GM13977 (cell line): ENCODE measurements around the gene EVL.
A peak's percentile ranks its signal among the peaks of the same experiment; 100 is the strongest.

Source experiments
- DNase-seq: peaks from one replicate; pipeline ENCODE4 v3.0.0; 2012; ENCODE audit warnings: low spot score
- in situ Hi-C: fragments of 300-500 bp; cut with MboI; formaldehyde crosslinking; loops from one replicate; pipeline ENCODE4 v1.12.0; 2022; ENCODE audit warnings: low sequenced_read_pairs, low pct_unique_long_range_greater_than_20kb, mixed read lengths, inconsistent platforms; ENCODE audit not compliant: unreplicated experiment
- TF ChIP-seq, protein P1 (sequence below): IDR thresholded peaks from 2 replicates; pipeline ENCODE4 v1.5.1; 2012; ENCODE audit warnings: mild to moderate bottlenecking, control low read depth; ENCODE audit not compliant: insufficient read depth; ENCODE audit errors: extremely low read depth, missing control alignments

Gene EVL

DNA sequence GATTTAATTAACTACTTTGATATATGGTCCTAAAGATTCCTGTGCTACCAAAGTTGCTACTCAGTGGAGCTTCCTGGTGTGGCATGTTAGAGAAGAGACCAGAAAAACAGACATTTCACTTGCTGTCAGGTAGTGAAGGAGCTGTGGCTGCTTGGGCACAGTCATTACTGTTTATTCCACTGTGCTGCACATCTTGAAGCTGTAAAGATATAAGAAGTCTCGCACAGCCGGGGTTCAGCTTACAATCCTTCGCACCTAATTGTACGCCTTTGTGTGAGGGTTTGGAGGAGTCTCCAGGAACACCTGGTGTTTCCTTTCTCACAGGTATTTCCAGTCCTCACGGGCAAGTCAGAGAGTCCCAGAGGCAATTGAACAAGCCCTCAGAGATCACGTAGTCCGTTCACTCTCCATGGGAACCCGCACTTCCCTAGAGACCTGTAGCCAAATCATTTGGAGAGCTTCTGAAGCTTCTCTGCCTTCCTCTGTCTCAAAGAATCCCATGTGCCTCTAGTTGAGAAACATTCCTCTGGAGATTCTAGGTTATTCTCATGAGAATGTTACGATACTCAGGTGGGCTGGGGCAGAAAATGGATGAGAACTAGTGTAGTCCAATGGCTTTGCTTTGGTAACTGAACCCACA lies 4.1 kb downstream of the EVL start:
- TF ChIP-seq, protein P1, sequence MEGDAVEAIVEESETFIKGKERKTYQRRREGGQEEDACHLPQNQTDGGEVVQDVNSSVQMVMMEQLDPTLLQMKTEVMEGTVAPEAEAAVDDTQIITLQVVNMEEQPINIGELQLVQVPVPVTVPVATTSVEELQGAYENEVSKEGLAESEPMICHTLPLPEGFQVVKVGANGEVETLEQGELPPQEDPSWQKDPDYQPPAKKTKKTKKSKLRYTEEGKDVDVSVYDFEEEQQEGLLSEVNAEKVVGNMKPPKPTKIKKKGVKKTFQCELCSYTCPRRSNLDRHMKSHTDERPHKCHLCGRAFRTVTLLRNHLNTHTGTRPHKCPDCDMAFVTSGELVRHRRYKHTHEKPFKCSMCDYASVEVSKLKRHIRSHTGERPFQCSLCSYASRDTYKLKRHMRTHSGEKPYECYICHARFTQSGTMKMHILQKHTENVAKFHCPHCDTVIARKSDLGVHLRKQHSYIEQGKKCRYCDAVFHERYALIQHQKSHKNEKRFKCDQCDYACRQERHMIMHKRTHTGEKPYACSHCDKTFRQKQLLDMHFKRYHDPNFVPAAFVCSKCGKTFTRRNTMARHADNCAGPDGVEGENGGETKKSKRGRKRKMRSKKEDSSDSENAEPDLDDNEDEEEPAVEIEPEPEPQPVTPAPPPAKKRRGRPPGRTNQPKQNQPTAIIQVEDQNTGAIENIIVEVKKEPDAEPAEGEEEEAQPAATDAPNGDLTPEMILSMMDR: no peak
- DNase-seq: no peak
- in situ Hi-C loops: no loop called here

DNA sequence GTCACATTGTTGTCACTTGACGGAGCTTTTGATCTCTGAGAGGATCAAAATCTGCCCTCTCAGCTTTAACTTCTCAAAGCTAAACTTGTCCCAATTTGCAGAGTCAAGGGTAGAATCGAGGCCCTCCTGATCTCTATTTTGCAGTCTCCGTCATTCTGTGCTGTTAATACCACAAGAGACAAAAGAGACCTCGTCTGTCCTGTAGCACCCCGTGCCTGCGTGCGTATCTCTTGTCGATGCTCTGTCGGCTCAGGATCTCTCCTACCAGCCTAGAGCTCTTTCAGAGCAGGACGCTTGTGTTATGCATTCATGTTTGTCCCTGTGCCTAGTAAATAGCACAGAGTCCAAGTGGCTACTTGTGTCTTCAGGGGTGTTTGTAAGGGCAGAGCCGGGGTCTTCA lies 5.1 kb downstream of the EVL start:
- in situ Hi-C loops: no loop called here
- DNase-seq: no peak
- TF ChIP-seq, protein P1: no peak

DNA sequence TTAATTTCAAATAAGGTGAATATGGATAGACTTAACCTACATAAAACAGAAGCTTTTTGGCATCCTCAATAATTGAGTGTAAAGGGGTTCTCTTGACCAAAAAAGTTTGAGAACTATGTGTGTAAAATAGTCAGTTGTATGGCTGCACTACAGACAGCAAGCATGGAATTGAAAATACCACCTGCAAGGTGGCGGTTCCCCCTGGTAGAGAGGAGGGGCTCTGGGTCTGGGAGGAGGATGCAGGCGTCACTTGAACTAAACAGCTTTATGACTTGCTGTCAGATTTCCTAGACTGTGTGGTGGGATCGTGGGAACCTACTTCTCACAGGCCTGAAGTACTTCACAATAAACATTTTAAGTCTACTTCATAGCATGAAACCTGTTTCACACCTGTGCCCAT lies 6.3 kb downstream of the EVL start:
- TF ChIP-seq, protein P1: no peak
- in situ Hi-C loops: no loop called here
- DNase-seq: no peak

DNA sequence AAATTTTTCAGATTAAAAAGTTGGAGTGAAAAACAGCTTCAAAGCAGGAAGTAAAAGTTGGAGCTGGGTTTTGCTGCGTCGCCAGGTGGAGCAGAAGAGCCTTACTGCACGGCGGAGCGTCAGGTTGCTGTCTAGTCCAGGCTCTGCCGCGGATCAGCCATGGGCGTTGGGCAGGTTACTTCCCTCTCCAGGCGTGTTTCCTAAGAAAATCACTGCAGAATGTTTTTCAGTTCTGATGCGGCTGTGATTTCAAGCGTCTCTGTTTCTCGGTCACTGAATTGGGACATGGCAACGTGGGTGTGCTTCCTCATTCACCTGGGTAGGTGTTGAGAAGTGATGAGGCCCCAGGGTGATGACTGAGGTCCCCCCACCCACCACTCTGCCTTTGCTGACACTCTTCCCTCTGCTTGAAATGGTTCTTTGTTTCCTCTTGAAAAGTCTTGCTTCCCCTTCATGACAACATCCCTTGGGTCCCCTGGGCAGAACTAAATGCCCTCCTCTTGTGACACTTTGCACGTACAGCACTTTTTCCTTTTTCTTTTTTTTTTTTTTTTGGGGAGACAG lies 7.6 kb downstream of the EVL start:
- TF ChIP-seq, protein P1: peak; percentile 64
- in situ Hi-C loops: no loop called here
- DNase-seq: no peak

DNA sequence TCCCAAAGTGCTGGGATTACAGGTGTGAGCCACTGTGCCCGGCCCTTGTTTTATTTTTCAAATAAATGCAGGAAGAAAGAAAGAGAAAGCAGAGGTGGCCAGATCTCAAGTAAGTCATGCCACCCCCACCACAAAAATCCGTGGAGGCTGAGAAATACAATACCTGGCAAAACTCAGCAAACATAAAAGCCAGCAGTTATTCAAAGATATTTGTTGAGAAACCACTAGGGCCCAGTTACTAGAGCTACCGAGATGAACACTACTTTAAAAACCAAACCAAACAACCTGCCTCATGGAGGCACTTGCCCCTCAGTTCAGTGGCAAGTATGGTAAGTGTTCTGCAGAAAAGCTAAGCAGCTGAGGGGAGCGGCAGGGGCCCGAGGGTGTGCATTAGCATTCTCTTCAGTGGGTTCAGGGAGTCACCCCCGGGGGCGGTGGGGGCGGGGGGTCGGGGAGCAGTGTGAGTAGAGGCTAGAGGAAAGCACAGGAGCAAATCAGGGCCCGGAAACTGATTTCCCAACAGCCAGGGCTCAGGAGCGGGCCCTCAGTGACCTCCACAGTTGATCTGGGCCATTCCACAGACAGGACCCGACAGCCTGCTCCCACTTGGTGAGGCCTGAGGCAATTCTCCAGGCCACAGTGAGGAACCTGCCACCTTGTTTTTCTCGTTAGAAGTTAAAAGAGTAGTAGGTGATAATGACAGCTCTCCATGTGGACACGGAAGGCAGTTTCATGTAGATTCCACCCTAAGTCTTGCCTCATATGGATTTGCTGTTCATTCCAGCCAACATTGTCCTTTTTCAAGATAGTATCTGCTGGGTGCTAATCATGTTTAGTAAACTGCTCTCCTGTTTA lies 8.6 kb downstream of the EVL start:
- in situ Hi-C loops: no loop called here
- TF ChIP-seq, protein P1: no peak
- DNase-seq: no peak

DNA sequence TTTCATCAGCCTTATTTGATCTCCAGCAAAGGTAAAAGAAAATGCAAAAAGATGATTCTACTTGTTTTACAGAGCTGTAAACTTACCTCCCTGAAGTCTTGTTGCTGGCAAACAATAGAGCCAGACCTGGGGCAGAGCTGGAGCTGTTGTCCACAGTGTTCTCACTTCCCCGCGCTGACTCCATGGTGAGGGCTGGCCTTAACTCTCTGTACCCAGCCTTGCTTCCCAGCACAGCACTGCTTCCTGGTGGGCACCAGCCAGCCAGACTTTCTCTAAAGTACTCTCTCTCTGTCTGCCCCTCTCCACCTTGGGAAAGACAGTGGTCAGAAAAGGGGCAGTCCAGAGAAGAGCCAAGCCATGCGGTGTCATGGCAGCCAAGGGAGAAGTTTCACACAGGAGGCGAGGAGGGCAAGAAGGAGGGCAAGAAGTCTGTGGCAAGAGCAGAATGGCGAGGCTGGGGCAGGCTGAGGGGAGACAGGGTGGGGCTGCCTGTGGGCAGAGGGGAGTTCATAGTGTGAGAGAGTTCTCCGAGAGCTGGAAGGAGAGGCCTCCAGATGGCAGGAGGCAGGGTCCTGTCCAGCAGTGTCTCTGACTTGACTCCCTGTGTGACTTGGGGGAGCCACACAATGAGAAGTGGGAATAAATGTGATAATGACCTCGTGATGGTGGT lies 9.3 kb downstream of the EVL start:
- in situ Hi-C loops: no loop called here
- TF ChIP-seq, protein P1: no peak
- DNase-seq: no peak
